ENCODE data around the gene PLA2G2F. TPM values are rescaled to one million over a fixed set of nuclear protein-coding genes. Genes with fewer than 3 reads are reported as not detected.

The PLA2G2F gene
- total RNA-seq, 1 experiment from 2014 or later: not detected

DNA sequence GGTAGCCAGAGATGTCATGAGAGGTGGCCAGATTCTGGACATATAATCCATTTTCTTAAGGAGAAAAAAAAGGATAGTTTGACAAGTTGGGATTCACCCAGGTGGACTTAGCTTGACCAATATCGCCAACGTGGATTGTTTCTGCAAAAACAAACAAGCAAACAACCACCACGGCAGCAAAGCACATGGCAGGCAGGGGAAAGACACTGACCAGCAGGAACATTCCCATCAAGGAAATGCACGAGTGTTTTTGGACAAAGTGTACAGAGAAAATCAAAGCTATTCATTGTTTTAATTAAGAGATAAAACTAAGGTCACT lies 56.3 kb downstream of the PLA2G2F start:
- CTCF ChIA-PET: interaction anchor here (0.6 to 3.1 kb wide), 9 partner anchors 8 to 826 kb away, joined by 3 to 13 read pairs (median 4); no protein-coding TSS in a partner anchor
- POLR2A ChIA-PET: no interaction called here
- H3K9me3 Mint-ChIP-seq (ENCODE audit: unreplicated experiment): no peaks in the 10 kb centered on the region
- H3K27ac Mint-ChIP-seq (ENCODE audit: low read depth, unreplicated experiment): no peak overlapping the region
- no peaks in the 10 kb centered on the region for H3K36me3 Mint-ChIP-seq (ENCODE audit: insufficient read depth, unreplicated experiment)
- no TSS peak for BruUV-seq (replicated peaks)
- no peak overlapping the region for H3K4me3 Mint-ChIP-seq (ENCODE audit: unreplicated experiment)
- no peaks in the 10 kb centered on the region for H3K27me3 Mint-ChIP-seq (ENCODE audit: insufficient read depth, unreplicated experiment)
- intact Hi-C loops (cut with micrococcal nuclease): loop anchor here (2.0 kb wide), 3 partner anchors 95 to 279 kb away; no protein-coding TSS in a partner anchor
- peaks cover 31% of the 10 kb centered on the region for H3K4me1 Mint-ChIP-seq (ENCODE audit: insufficient read depth, unreplicated experiment)
- no peak for DNase-seq (ENCODE audit: unreplicated experiment)
- TF ChIP-seq, protein P1, sequence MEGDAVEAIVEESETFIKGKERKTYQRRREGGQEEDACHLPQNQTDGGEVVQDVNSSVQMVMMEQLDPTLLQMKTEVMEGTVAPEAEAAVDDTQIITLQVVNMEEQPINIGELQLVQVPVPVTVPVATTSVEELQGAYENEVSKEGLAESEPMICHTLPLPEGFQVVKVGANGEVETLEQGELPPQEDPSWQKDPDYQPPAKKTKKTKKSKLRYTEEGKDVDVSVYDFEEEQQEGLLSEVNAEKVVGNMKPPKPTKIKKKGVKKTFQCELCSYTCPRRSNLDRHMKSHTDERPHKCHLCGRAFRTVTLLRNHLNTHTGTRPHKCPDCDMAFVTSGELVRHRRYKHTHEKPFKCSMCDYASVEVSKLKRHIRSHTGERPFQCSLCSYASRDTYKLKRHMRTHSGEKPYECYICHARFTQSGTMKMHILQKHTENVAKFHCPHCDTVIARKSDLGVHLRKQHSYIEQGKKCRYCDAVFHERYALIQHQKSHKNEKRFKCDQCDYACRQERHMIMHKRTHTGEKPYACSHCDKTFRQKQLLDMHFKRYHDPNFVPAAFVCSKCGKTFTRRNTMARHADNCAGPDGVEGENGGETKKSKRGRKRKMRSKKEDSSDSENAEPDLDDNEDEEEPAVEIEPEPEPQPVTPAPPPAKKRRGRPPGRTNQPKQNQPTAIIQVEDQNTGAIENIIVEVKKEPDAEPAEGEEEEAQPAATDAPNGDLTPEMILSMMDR (IDR thresholded peaks at IDR 0.05; ENCODE audit: unreplicated experiment): no peak

- Mint-ChIP-seq H3K4me3 (ENCODE audit: unreplicated experiment) (no peak overlapping the region), H3K4me1 (ENCODE audit: insufficient read depth, unreplicated experiment) (peaks cover 28% of the 10 kb centered on the region), H3K36me3 (ENCODE audit: insufficient read depth, unreplicated experiment) (no peaks in the 10 kb centered on the region), H3K27ac (ENCODE audit: low read depth, unreplicated experiment) (no peak overlapping the region), H3K9me3 (ENCODE audit: unreplicated experiment) (no peaks in the 10 kb centered on the region), H3K27me3 (ENCODE audit: insufficient read depth, unreplicated experiment) (no peaks in the 10 kb centered on the region)
- BruUV-seq (replicated peaks): no TSS peak
- no peak for DNase-seq (ENCODE audit: unreplicated experiment)
- CTCF ChIA-PET: interaction anchor here (0.9 to 1.8 kb wide), 2 partner anchors 15 to 96 kb away, joined by 4 to 6 read pairs; no protein-coding TSS in a partner anchor
- POLR2A ChIA-PET: no interaction called here
- intact Hi-C loops (cut with micrococcal nuclease): no loop called here
- TF ChIP-seq, protein P1 (IDR thresholded peaks at IDR 0.05; ENCODE audit: unreplicated experiment): no peak
Measured at GRCh38 chr1:20197329-20197791, 58.2 kb downstream of the PLA2G2F start.

DNA sequence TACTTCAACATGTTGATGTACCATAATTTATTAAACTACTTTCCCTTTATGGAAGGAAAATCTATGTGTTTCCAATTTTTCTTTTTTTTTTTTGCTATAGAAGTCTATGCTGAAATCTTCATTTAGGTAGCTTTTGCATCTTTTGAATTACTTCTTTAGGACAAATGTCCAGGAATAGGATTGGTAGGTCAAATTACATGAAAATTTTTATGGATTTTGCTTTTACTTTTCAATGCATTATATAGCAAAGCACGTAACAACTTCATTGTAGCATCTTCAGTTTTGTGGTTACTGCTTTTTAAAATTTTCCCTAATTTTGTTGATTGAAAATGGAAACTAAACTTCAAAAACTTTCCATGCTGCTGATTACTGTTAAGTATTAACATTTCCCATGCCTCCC lies 59.2 kb downstream of the PLA2G2F start:
- no peak for DNase-seq (ENCODE audit: unreplicated experiment)
- Mint-ChIP-seq H3K4me1 (ENCODE audit: insufficient read depth, unreplicated experiment) (peaks cover 25% of the 10 kb centered on the region), H3K27me3 (ENCODE audit: insufficient read depth, unreplicated experiment) (no peaks in the 10 kb centered on the region), H3K4me3 (ENCODE audit: unreplicated experiment) (no peak overlapping the region), H3K9me3 (ENCODE audit: unreplicated experiment) (no peaks in the 10 kb centered on the region), H3K27ac (ENCODE audit: low read depth, unreplicated experiment) (no peak overlapping the region), H3K36me3 (ENCODE audit: insufficient read depth, unreplicated experiment) (no peaks in the 10 kb centered on the region)
- TF ChIP-seq, protein P1 (IDR thresholded peaks at IDR 0.05; ENCODE audit: unreplicated experiment): no peak
- BruUV-seq (replicated peaks): no TSS peak
- intact Hi-C loops (cut with micrococcal nuclease): no loop called here
- ChIA-PET POLR2A (no interaction called here), CTCF (interaction anchor here (0.6 to 0.9 kb wide), 2 partner anchors 12 to 15 kb away, joined by 3 to 6 read pairs; no protein-coding TSS in a partner anchor)

DNA sequence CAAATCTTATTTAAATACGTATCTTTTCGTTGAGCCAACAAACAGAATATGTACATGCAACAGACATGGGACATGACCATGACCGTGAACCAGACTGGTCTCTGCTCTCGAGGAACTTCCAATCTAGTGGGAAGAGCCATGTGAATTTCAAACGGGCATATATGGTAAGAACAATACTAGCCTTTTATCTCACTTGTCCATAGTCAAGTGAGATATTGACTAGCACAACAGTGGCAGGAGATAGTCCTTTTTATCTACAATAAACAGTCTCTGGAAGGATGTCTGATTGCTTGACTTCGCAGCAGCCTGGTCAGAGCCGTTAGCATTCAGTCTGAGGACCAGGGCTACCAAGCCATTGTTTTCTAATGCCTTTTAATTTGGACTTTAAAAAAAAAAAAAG lies 59.8 kb downstream of the PLA2G2F start:
- Mint-ChIP-seq H3K36me3 (ENCODE audit: insufficient read depth, unreplicated experiment) (no peaks in the 10 kb centered on the region), H3K9me3 (ENCODE audit: unreplicated experiment) (no peaks in the 10 kb centered on the region), H3K4me3 (ENCODE audit: unreplicated experiment) (no peak overlapping the region), H3K27ac (ENCODE audit: low read depth, unreplicated experiment) (no peak overlapping the region), H3K4me1 (ENCODE audit: insufficient read depth, unreplicated experiment) (peaks cover 25% of the 10 kb centered on the region), H3K27me3 (ENCODE audit: insufficient read depth, unreplicated experiment) (no peaks in the 10 kb centered on the region)
- TF ChIP-seq, protein P1 (IDR thresholded peaks at IDR 0.05; ENCODE audit: unreplicated experiment): no peak
- intact Hi-C loops (cut with micrococcal nuclease): no loop called here
- CTCF ChIA-PET: interaction anchor here (0.6 kb wide), 1 partner anchor 11 kb away, joined by 3 read pairs; no protein-coding TSS in a partner anchor
- no peak for DNase-seq (ENCODE audit: unreplicated experiment)
- POLR2A ChIA-PET: no interaction called here
- BruUV-seq (replicated peaks): no TSS peak

All from MCF 10A (cell line).